Measurements from ENCODE around the gene GTF2IRD1. TPM values are rescaled to one million over a fixed set of nuclear protein-coding genes. Genes with fewer than 3 reads are reported as not detected.

The GTF2IRD1 gene
- total RNA-seq, 1 donor from 2014 or later: 18.2 TPM

GRCh38 chr7:74518654-74519053 lies 64.9 kb downstream of the GTF2IRD1 start:
- no peak for DNase-seq (ENCODE audit: low read depth)
- peaks cover 26% of the 10 kb centered on the region for H3K36me3 ChIP-seq (ENCODE audit: control insufficient read depth, insufficient read depth, low read length)
- no peak for FAIRE-seq

DNA sequence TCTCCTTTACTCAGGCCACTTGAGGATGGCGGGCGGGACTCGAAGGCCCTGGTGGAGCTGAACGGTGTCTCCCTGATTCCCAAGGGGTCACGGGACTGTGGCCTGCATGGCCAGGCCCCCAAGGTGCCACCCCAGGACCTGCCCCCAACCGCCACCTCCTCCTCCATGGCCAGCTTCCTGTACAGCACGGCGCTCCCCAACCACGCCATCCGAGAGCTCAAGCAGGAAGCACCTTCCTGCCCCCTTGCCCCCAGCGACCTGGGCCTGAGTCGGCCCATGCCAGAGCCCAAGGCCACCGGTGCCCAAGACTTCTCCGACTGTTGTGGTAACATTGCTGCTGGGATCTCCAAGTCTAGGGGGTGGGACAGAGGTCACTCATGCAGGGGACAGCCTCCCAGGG lies 65.7 kb downstream of the GTF2IRD1 start:
- Histone ChIP-seq H3K36me3 (ENCODE audit: control insufficient read depth, insufficient read depth, low read length) (peaks cover 24% of the 10 kb centered on the region), H3K27me3 (ENCODE audit: control insufficient read depth, insufficient read depth, low read length) (no peaks in the 10 kb centered on the region), H3K4me3 (ENCODE audit: low read depth, low read length) (no peak overlapping the region)
- no peak for TF ChIP-seq CTCF (IDR thresholded peaks at IDR 0.05; ENCODE audit: insufficient read depth, low read length, severe bottlenecking)
- no peak for FAIRE-seq
- DNase-seq (ENCODE audit: low read depth): no peak

More at GRCh38 chr7:74518654-74519053, 64.9 kb downstream of the GTF2IRD1 start:
- Histone ChIP-seq H3K27me3 (ENCODE audit: control insufficient read depth, insufficient read depth, low read length) (no peaks in the 10 kb centered on the region), H3K4me3 (ENCODE audit: low read depth, low read length) (no peak overlapping the region)
- TF ChIP-seq CTCF (IDR thresholded peaks at IDR 0.05; ENCODE audit: insufficient read depth, low read length, severe bottlenecking): no peak

DNA sequence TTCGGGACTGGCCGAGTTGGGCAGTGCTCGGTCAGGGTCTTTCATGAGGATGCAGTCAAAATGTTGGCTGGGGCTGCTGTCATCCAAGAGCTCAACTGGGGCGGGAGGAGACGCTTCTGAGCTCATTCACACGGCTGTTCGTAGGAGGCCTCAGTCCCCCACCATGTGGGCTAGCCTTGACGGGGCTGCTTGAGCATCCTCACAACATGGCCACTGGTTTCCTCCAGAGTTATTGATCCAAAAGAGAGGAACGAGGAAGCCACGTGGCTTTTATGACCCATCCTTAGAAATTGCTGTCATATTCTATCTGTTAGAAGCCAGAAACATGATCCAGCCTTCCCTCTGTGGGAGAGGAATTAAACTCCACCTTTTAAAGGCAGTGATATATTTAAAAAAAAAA lies 68.1 kb downstream of the GTF2IRD1 start:
- DNase-seq (ENCODE audit: low read depth): no peak
- no peaks in the 10 kb centered on the region for H3K27me3 ChIP-seq (ENCODE audit: control insufficient read depth, insufficient read depth, low read length)
- peaks cover 18% of the 10 kb centered on the region for H3K36me3 ChIP-seq (ENCODE audit: control insufficient read depth, insufficient read depth, low read length)
- H3K4me3 ChIP-seq (ENCODE audit: low read depth, low read length): no peak overlapping the region
- no peak for TF ChIP-seq CTCF (IDR thresholded peaks at IDR 0.05; ENCODE audit: insufficient read depth, low read length, severe bottlenecking)
- no peak for FAIRE-seq

DNA sequence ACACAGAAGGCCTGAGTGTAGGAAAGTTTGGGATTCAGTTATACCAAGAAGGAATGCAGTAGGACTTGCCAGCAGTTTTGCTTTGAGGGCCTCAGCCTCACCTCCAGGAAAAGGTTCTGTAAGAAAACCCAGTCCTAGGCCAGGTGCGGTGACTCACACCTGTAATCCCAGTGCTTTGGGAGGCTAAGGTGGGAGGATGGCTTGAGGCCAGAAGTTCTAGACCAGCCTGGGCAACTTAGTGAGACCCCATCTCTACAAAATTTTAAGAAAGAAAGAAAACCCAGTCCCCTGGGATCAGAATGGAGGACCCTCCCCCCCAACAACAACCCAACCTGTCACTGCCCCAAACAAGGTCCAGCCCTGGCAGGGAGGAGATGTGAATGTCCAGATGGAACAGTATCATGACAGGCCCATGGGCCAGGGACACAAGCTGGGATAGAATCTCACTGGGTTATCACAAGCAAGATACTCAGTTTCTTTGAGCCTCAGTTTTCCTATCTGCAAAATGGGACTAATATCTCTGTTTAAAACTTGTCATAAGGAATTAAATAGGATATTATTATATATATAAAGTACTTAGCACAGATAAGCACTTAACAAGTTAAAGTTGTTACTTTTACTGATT lies 68.7 kb downstream of the GTF2IRD1 start:
- TF ChIP-seq CTCF (IDR thresholded peaks at IDR 0.05; ENCODE audit: insufficient read depth, low read length, severe bottlenecking): no peak
- FAIRE-seq: no peak
- DNase-seq (ENCODE audit: low read depth): no peak
- no peak overlapping the region for H3K4me3 ChIP-seq (ENCODE audit: low read depth, low read length)
- peaks cover 18% of the 10 kb centered on the region for H3K36me3 ChIP-seq (ENCODE audit: control insufficient read depth, insufficient read depth, low read length)
- H3K27me3 ChIP-seq (ENCODE audit: control insufficient read depth, insufficient read depth, low read length): no peaks in the 10 kb centered on the region

GRCh38 chr7:74523015-74523414 lies 69.3 kb downstream of the GTF2IRD1 start:
- no peak for FAIRE-seq
- TF ChIP-seq CTCF (IDR thresholded peaks at IDR 0.05; ENCODE audit: insufficient read depth, low read length, severe bottlenecking): no peak

DNA sequence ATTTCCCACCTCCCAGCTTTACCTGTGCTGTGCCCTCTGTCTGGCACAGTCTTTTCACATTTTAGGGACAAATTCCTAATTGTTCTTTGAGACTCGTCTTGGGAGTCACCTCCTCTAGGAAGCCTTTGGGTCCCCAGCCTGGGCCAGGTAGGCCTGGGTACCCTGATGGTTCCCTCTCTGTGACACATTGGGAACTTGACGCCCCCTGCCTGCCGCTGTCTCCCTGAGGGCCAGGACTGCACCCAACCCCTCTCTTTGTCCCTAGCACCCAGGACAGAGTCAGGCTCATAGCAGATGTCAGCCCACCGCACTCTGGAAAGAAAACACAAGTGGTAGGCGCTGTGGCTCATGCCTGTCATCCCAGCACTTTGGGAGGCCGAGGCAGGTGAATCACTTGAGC lies 71.4 kb downstream of the GTF2IRD1 start:
- FAIRE-seq (no peak), DNase-seq (ENCODE audit: low read depth) (no peak)
- no peak for TF ChIP-seq CTCF (IDR thresholded peaks at IDR 0.05; ENCODE audit: insufficient read depth, low read length, severe bottlenecking)
- no peaks in the 10 kb centered on the region for H3K27me3 ChIP-seq (ENCODE audit: control insufficient read depth, insufficient read depth, low read length)
- no peak overlapping the region for H3K4me3 ChIP-seq (ENCODE audit: low read depth, low read length)
- H3K36me3 ChIP-seq (ENCODE audit: control insufficient read depth, insufficient read depth, low read length): peaks cover 13% of the 10 kb centered on the region

More at GRCh38 chr7:74523015-74523414, 69.3 kb downstream of the GTF2IRD1 start:
- Histone ChIP-seq H3K27me3 (ENCODE audit: control insufficient read depth, insufficient read depth, low read length) (no peaks in the 10 kb centered on the region), H3K36me3 (ENCODE audit: control insufficient read depth, insufficient read depth, low read length) (peaks cover 18% of the 10 kb centered on the region), H3K4me3 (ENCODE audit: low read depth, low read length) (no peak overlapping the region)
- DNase-seq (ENCODE audit: low read depth): no peak
